Measurements from ENCODE around the gene MAST4.
"Not testable (repeated sequence)": the region's sequence is repeated elsewhere in the genome, so short reads cannot be mapped to it uniquely, and the experiment has no call there.

Gene MAST4

GRCh38 chr5:66818935-66819328 is 222.7 kb downstream of the MAST4 start:
- DNase-seq (ENCODE audit: insufficient read length, low spot score) = no peak
- no peak for TF ChIP-seq POLR2A (IDR thresholded peaks at IDR 0.05; ENCODE audit: low read depth, low read length)
- no peak for TF ChIP-seq POU2F2 (IDR thresholded peaks at IDR 0.05; ENCODE audit: low read depth, low read length)
- no peak for TF ChIP-seq PAX5 (IDR thresholded peaks at IDR 0.05; ENCODE audit: insufficient read depth, low read length, severe bottlenecking)
- TF ChIP-seq TAF1 (IDR thresholded peaks at IDR 0.05; ENCODE audit: low read depth, low read length) = no peak
- TF ChIP-seq SPI1 (IDR thresholded peaks at IDR 0.05; ENCODE audit: low read depth, low read length) = no peak
- TF ChIP-seq POLR2AphosphoS5 (IDR thresholded peaks at IDR 0.05; ENCODE audit: low read depth, low read length) = no peak
- no peak for FAIRE-seq

DNA sequence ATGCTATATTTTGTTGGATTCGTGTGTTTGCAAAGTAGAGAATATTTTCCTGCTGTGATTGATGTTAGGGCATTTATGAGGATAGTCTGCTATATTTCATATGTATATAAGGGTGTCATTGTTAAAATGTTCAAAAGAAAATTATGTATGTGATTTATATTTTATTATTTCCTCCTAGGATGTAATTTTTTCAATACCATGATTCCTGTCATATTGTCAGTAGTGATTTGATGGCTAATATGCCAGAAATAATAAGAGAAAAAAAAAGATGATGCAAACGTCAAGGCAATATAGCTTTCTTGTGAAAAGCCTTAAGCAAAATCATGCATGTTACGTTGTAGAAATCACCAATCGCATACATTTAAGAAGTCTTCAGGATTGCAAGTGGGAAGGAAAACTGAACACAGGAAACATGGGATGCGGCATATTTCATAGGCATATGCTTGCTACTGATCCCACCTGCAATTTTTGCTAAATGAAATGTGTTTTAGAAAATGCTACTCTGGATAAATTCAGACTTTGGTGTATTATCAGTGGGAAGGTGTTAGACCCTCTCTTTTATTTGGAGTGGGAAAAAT is 224.5 kb downstream of the MAST4 start:
- TF ChIP-seq POU2F2 (IDR thresholded peaks at IDR 0.05; ENCODE audit: low read depth, low read length) = no peak
- no peak for TF ChIP-seq POLR2AphosphoS5 (IDR thresholded peaks at IDR 0.05; ENCODE audit: low read depth, low read length)
- no peak for TF ChIP-seq POLR2A (IDR thresholded peaks at IDR 0.05; ENCODE audit: low read depth, low read length)
- TF ChIP-seq PAX5 (IDR thresholded peaks at IDR 0.05; ENCODE audit: insufficient read depth, low read length, severe bottlenecking) = no peak
- no peak for TF ChIP-seq SPI1 (IDR thresholded peaks at IDR 0.05; ENCODE audit: low read depth, low read length)
- no peak for TF ChIP-seq TAF1 (IDR thresholded peaks at IDR 0.05; ENCODE audit: low read depth, low read length)
- DNase-seq (ENCODE audit: insufficient read length, low spot score) (no peak), FAIRE-seq (no peak)

DNA sequence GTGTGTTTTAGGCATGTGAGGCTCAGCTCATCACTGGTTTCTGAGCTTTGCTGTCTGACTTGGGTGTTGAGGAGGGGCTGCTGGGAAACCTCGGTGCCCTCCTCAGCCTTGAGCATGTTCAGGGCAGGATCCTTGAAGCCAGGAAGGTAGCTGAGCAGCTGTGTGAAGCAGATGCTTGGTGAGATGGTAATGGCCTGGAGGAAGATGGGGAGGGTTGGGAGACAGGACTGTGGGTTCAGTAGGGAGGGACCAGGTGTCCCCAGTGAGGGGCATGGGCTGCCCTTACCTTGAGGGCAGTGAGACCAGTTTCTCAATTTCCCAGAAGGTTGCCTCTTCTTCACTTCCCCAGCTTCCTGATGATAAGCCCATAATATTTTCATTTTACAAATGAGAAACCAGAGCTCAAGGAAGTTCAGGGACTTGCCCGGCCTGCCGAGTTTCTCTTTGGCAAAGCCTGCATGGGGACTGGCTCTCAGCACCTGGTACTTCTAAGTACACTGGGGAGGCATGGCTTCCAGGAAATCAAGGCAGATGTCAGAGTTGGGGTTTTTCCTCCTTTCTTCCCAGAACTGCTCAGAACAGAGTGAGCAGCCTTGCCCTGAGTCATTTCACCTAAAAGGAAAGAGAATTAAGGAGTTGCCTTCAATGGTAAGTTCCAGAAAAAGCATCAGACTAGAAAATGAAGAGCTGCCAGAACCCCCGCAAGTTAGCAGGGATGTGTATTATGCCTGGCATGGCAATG is 225.7 kb downstream of the MAST4 start:
- TF ChIP-seq SPI1 (IDR thresholded peaks at IDR 0.05; ENCODE audit: low read depth, low read length) (no peak), POU2F2 (IDR thresholded peaks at IDR 0.05; ENCODE audit: low read depth, low read length) (no peak), PAX5 (IDR thresholded peaks at IDR 0.05; ENCODE audit: insufficient read depth, low read length, severe bottlenecking) (no peak), POLR2A (IDR thresholded peaks at IDR 0.05; ENCODE audit: low read depth, low read length) (no peak), TAF1 (IDR thresholded peaks at IDR 0.05; ENCODE audit: low read depth, low read length) (no peak), POLR2AphosphoS5 (IDR thresholded peaks at IDR 0.05; ENCODE audit: low read depth, low read length) (no peak)
- no peak for DNase-seq (ENCODE audit: insufficient read length, low spot score)
- no peak for FAIRE-seq

DNA sequence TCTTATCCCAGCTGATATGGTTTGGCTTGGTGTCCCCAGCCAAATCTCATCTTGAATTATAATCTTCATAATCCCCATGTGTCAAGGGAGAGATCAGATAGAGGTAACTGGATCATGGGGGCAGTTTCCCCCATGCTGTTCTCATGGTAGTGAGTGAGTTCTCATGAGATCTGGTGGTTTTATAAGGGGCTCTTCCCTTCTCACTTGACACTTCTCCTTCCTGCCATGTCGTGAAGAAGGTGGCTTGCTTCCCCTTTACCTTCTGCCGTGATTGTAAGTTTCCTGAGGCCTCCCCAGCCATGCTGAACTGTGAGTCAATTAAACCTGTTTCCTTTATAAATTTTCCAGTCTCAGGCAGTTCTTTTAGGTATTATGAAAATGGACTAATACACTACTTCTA is 226.7 kb downstream of the MAST4 start:
- not testable (repeated sequence) for DNase-seq (ENCODE audit: insufficient read length, low spot score); FAIRE-seq

DNA sequence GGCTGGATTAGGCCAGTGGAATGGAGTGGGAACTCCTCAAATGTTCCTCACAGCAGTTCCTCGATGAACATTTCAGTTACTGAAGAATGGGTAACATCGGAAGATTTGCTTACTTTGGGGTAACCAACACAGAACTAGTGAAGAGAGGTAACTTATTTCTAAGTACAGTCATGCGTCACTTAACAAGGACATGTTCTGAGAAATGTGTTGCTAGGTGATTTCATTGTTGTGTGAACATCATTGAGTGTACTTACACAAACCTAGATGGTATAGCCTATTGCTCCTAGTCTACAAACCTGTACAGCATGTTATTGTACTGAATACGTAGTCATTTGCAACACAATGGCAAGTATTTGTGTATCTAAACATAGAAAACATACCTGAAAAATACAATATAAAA is 228.3 kb downstream of the MAST4 start:
- TF ChIP-seq TAF1 (IDR thresholded peaks at IDR 0.05; ENCODE audit: low read depth, low read length) (no peak), POLR2AphosphoS5 (IDR thresholded peaks at IDR 0.05; ENCODE audit: low read depth, low read length) (no peak), PAX5 (IDR thresholded peaks at IDR 0.05; ENCODE audit: insufficient read depth, low read length, severe bottlenecking) (no peak), POU2F2 (IDR thresholded peaks at IDR 0.05; ENCODE audit: low read depth, low read length) (no peak), SPI1 (IDR thresholded peaks at IDR 0.05; ENCODE audit: low read depth, low read length) (no peak), POLR2A (IDR thresholded peaks at IDR 0.05; ENCODE audit: low read depth, low read length) (no peak)
- no peak for FAIRE-seq
- no peak for DNase-seq (ENCODE audit: insufficient read length, low spot score)

- no peak for TF ChIP-seq POLR2AphosphoS5 (IDR thresholded peaks at IDR 0.05; ENCODE audit: low read depth, low read length)
- DNase-seq (ENCODE audit: insufficient read length, low spot score) (no peak), FAIRE-seq (no peak)
These were observed 230.1 kb downstream of the MAST4 start for GRCh38 chr5:66826263-66826662.

- TF ChIP-seq SPI1 (IDR thresholded peaks at IDR 0.05; ENCODE audit: low read depth, low read length) = no peak
- no peak for TF ChIP-seq POLR2A (IDR thresholded peaks at IDR 0.05; ENCODE audit: low read depth, low read length)
- TF ChIP-seq TAF1 (IDR thresholded peaks at IDR 0.05; ENCODE audit: low read depth, low read length) = no peak
- TF ChIP-seq POLR2AphosphoS5 (IDR thresholded peaks at IDR 0.05; ENCODE audit: low read depth, low read length) = no peak
- TF ChIP-seq POU2F2 (IDR thresholded peaks at IDR 0.05; ENCODE audit: low read depth, low read length) = no peak
- TF ChIP-seq PAX5 (IDR thresholded peaks at IDR 0.05; ENCODE audit: insufficient read depth, low read length, severe bottlenecking) = no peak
- DNase-seq (ENCODE audit: insufficient read length, low spot score) (no peak), FAIRE-seq (no peak)
These were observed 230.5 kb downstream of the MAST4 start for GRCh38 chr5:66826696-66827095.

DNA sequence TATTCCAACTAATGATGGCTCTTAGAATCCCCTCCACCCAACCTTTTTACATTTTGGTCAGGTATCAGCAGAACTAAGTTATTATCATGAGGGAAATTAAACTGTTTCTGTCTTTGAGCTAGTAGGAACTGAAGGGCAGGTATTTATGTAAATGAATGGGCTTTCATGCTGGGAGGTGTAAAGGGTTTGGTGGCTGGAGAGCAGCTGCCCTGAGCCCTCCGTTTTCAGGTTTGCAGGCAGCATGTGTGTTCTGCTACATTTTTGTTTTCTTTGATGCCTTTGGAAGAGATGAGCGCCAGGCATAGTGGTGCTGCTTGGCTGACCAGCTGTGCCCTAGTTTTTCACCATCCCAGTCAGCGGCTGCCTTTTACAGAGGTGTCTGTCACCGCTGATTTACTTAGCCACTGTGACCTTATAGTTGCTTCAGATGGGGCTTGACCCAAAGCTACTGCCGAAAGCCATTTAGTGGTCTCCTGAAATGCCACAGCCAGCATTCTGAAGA is 231.9 kb downstream of the MAST4 start:
- no peak for TF ChIP-seq POU2F2 (IDR thresholded peaks at IDR 0.05; ENCODE audit: low read depth, low read length)
- no peak for TF ChIP-seq TAF1 (IDR thresholded peaks at IDR 0.05; ENCODE audit: low read depth, low read length)
- no peak for TF ChIP-seq PAX5 (IDR thresholded peaks at IDR 0.05; ENCODE audit: insufficient read depth, low read length, severe bottlenecking)
- TF ChIP-seq POLR2A (IDR thresholded peaks at IDR 0.05; ENCODE audit: low read depth, low read length) = no peak
- no peak for TF ChIP-seq POLR2AphosphoS5 (IDR thresholded peaks at IDR 0.05; ENCODE audit: low read depth, low read length)
- TF ChIP-seq SPI1 (IDR thresholded peaks at IDR 0.05; ENCODE audit: low read depth, low read length) = no peak
- no peak for FAIRE-seq
- DNase-seq (ENCODE audit: insufficient read length, low spot score) = no peak

- peak; percentile 33 for FAIRE-seq
- DNase-seq (ENCODE audit: insufficient read length, low spot score) = no peak
- TF ChIP-seq POU2F2 (IDR thresholded peaks at IDR 0.05; ENCODE audit: low read depth, low read length) = no peak; the same call in 1 of the 2 replicates
- no peak for TF ChIP-seq TAF1 (IDR thresholded peaks at IDR 0.05; ENCODE audit: low read depth, low read length)
- TF ChIP-seq POLR2A (IDR thresholded peaks at IDR 0.05; ENCODE audit: low read depth, low read length) = no peak
- TF ChIP-seq PAX5 (IDR thresholded peaks at IDR 0.05; ENCODE audit: insufficient read depth, low read length, severe bottlenecking) = no peak
- TF ChIP-seq SPI1 (IDR thresholded peaks at IDR 0.05; ENCODE audit: low read depth, low read length) = 0 out of 2 replicates have a peak, but pooled peaks have one; percentile 13
- TF ChIP-seq POLR2AphosphoS5 (IDR thresholded peaks at IDR 0.05; ENCODE audit: low read depth, low read length) = no peak
These were observed 232.6 kb downstream of the MAST4 start for GRCh38 chr5:66828548-66829357.

Measured in GM12891 (cell line).